Measurements from ENCODE around the gene SMARCC1.

Gene SMARCC1

DNA sequence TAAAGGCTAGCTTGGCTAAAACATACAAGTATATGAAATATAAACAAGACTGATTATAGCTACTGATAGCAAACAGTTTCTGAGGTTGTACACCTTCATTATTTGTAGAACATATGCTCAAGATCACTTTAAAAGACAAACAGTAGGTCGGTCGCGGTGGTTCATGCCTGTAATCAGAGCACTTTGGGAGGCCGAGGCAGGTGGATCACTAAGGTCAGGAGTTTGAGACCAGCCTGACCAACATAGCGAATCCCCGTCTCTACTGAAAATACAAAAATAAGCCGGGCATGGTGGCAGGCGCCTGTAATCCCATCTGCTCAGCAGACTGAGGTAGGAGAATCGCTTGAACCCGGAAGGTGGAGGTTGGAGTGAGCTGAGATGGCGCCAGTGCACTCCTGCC, 80.3 kb downstream of the SMARCC1 start:
- DNase-seq (ENCODE audit: low spot score), result no peak

DNA sequence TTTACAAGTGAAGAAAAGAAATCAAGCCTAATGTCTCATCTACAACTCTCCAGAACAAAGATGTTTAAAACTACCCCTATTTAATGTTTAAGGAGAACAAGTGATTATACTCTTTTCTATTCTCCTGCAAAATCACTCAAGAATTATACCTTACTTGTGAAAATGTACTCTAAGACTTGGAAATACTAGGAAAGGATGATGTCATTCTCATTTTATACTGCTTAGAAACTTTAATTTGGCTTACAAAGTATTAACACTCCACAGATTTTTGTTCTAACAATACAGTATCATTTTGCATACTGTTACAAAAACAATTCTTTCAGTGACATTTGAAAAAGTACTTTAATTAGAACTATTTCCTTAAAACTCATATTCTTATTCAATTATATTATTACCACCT, 89.5 kb downstream of the SMARCC1 start:
- DNase-seq (ENCODE audit: low spot score), result no peak

DNA sequence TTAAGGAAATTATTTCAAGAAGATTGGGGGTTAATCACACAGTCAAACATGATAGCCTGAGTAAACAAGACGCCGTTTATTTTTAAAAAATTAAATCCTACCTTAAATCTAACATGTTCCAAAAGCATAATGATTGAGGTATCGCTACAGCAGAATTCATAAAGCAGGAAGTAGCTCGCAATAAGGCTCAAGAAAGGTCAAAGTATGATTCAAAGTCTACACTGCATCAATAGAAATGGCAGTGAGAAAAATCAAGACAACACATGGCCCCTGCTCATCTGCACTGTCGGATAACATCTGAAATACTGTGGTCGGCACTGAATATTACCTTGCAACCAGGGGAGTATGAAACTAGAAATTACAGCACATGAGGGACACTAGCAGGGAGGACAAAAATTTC, 93.2 kb downstream of the SMARCC1 start:
- DNase-seq (ENCODE audit: low spot score), result no peak

DNA sequence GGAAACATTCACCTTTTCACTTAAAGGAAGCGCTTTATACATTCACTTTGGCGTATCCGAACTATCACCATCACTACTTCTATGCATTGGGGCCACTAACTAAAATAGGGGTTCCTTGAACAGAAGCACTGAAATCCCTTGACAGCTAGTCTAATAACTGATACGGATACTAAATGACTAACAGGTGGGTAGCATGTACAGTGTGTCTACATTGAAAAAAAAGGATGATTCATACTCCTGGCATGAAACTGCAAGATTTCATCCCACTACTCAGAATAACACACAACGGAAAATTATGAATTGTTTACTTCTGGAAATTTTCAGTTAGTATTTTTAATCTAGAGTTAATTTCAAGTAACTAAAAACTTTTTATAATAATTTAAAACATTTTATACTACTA, 96.7 kb downstream of the SMARCC1 start:
- DNase-seq (ENCODE audit: low spot score), result no peak

DNA sequence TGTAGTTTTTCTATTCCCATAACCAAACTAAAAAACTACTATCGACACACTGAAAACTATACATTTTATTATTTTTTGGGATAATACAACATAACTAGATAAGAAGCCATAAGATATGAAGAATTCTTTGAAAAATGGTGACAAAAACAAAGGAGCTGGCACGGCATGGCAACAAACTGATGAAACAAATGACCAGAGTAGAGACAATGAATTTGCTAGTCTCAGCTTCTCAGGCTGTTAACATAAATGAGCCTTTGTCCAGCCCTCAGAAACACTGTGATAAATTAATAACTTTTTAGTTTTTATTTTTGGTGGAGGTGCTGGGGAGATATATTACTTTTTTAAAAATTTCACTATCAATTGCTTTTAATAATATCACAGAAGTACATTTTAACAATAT, 100.7 kb downstream of the SMARCC1 start:
- no peak for DNase-seq (ENCODE audit: low spot score)

DNA sequence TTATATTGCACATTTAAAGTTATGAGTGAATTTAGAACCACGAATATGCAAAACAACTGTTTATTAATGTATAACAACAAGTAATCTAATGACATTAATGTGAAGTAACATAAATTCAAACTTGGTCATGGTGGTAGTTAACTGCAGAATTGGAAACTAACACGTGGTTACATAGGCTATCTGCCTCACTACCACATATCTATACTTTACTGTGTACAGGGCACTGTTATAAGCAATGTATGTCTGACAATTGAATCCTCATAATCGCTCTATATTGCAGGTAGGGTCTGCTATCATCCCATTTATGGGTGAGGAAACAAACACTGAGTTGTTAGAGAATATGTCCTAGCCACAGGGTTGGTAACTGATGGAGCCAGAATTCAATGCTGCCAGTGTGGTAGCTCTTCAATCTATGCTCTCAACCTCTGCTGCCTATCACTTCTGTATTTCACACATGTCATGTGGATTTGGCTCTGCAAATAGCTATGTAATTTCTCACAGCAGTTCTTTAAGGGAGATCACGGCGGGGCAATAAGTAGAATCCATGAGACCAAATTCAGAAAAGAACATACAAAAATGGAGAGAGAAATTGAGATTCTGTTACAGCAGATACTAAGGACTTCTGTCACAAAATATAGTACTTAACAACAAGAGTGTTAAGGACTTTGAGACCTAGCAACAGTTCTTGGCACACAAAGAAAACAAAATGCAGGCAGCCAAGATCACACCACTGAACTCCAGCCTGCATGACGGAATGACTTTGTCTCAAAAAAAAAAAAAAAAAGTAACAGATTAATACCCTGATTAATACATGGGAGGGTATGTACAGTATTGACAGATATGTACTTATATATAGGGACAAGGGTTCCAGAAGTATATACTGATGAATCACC, 103.0 kb downstream of the SMARCC1 start:
- DNase-seq (ENCODE audit: low spot score), result no peak

DNA sequence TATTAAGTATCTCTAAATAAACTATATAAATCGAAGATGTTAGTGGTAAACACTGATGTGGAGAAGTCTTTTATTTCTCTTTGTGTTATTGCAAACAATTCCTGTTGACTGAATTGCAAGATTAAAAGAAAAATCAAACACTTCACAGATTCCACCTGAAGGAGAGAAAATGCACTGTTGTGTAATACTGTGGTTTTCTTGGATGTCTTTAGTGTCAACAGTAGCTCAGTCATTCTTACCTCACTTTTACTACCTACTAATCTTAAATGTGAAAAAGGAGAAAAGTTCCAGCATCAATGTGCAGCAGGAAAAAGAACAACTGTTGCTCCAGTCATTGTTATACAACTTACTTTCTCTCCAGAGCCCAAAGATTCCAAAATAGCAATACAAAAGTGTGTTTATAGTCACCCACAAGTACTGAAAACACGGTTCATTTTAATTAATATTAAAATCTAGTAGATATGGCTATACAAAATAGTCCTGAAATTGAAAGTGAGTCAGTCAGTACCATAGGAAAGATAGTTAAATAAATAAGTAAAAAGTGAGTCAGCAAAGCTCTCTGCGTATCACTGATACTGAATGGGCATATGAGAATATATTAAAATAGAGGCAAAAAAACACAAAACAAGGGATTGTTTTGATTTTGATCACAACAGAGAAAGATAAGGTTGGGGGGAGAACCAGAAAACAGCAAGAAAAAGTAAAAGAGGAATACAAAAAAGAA, 112.5 kb downstream of the SMARCC1 start:
- DNase-seq (ENCODE audit: low spot score), result no peak

DNA sequence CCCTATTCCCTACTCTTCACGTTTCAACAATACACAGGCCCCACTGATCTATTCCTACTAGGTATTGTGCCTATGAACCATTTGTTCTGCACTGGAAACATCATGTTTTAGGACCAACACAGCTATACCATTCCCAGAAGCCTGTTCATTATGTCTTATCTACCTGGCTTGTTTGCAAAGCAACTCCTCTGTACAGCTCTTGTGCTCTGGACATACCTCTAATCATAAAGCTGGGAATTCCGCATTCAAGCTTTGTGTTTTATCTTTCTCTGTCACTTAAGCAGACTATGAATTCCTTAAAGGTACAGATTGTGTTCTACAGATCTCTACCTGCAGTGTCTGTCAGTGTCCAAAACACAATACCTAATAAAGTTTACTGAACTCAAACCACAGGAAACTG, 115.6 kb downstream of the SMARCC1 start:
- no peak for DNase-seq (ENCODE audit: low spot score)

DNA sequence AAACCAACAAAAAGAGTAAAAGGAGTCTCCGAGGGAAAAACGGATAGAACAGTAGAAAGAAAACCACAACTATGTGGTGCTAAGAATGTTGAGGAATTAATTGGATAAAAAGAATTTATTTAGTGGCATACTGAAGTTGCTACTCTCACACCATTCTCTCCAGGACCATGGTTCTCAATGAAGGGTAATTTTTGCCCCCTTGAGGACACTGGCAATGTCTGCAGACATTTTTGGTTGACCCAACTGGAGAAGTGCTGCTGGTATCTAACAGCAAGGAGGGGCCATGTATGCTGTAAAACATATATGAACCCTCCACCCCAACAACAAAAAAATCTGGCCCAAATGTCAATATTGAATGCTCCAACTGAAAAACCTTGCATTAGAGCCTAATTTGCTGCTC, 117.2 kb downstream of the SMARCC1 start:
- no peak for DNase-seq (ENCODE audit: low spot score)

DNA sequence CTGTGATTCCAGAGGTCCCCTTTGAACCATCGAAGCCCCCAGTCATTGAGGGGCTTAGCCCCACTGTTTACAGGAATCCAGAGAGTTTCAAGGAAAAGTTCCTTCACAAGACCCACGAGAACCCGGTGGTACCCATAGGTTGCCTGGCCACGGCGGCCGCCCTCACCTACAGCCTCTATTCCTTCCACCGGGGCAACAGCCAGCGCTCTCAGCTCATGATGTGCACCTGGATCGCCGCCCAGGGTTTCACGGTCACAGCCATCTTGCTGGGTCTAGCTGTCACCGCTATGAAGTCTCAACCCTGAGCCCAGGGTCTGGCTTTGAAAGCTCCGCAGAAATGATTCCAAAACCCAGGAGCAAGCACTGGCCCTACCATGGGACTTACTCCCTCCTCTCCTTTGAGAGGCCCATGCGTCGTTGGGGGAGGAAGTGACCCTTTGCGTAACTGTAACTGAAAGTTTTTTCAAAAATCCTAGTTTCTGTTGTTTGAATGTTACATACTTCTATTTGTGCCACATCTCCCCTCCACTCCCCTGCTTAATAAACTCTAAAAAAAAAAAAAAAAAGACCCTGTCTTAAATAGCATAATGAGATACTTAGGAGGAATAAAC, 118.0 kb downstream of the SMARCC1 start:
- no peak for DNase-seq (ENCODE audit: low spot score)

DNA sequence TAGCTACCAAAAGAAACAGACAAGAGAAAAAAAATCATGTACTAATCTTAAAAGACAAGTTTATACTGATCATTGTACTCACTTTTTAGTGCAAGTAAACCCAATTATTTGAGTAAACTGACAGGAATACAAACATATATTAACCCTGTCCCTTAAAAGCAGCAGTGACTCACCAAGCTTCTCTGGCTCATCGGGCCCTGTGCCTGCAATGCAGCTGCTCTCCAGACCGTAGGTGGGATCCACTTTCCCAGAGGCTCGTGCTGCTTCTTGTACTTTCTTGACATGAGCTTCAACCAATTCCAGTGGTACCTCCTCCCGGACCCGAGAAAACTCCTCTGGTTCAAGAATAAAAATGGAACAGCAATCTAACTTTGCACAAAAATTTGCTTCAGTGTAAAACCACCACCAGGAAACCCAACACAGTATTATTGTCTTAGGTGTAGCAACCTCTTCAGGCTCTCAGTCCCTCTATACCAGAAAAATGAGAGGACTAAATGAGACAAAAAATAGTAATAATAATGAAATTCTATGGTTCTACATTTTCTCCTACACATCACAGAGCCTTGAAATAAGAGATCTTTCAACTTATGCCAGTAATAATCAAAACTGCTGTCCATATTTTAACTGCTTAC, 120.5 kb downstream of the SMARCC1 start:
- no peak for DNase-seq (ENCODE audit: low spot score)

DNA sequence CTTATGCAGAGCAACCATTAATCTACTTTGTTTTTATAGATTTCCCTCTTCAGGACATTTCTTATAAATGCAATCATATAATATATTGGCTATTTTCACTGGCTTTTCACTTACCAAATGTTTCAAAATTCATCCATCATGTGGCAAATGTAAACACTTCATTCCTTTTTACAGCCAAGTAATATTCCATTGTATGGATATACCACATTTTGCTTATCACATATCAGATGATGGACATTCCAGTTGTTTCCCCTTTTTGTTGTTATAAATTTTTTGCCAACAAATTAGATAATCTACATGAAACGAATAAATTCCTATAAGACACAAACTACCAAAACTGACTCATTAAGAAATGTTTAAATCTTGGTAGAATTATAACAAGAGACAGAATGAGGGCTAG, 123.2 kb downstream of the SMARCC1 start:
- DNase-seq (ENCODE audit: low spot score), result no peak

DNA sequence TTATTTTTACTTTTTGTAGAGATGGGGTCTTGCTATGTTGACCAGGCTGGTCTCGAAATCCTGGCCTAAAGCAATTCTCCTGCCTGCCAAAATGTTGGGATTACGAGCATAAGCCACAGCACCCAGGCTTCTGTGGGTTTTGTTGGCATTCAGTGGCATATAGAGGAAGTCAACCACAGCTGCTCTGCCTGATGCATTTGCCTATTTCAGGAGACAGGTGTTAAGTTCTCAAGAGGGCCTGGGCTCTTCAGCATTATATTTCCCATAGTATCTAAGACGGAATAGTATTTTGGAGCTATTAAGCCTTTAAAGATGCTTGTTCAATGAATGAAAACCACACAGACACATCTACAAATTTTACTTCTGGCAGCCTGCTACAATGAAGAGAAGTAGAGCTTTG, 129.6 kb downstream of the SMARCC1 start:
- DNase-seq (ENCODE audit: low spot score), result no peak

DNA sequence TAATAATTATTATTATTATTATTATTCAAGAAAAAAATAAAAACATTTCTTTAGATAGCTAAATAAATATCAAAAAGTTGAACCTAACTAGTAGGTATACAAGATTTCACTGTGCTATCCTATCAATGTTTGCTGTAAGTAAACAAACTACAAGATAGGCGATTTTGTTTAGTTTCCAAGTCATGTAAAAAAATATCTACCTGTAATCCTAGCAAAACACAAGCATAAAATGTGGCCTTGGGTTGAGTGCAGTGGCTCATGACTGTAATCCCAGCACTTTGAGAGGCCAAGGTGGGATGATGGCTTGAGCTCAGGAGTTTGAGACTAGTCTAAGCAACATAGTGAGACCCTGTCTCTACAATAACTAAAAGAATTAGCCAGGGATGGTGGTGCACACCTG, 131.4 kb downstream of the SMARCC1 start:
- DNase-seq (ENCODE audit: low spot score), result no peak

DNA sequence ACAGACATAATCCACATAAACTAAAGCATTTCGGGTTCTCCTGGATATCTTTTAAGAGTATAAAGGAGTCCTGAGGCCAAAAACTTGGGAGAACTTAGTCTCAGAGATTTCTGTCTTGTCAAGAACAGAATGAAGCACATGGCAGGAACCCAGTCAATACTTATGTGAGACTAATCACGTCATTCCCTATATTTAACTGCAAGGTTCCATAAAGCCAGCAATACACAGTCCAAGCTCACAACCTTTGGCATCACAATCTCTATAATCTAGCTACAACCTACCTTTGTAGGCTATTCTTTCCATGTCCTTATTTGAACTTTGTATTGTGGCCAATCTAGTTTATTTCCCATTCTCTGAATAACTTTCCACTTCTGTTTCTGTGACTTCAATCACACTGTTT, 134.1 kb downstream of the SMARCC1 start:
- DNase-seq (ENCODE audit: low spot score), result no peak

DNA sequence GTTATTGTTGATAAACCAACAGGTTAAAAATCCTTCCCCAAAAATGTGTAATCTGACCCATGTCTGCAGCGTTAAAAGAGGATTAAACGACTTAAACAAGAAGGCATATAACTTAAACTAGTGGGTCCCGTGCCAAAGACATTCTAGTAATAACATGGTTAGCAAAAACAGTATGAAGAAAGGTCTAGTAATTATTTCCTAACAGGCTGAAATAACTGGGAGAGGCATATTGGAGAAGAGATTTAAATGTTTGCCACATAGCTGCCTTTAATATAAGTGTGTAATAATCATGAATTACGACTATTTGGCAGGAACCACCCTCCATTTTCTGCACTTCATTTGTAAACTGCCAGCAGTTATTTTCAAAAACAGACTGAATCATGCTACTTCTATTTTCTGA, 135.3 kb downstream of the SMARCC1 start:
- no peak for DNase-seq (ENCODE audit: low spot score)

DNA sequence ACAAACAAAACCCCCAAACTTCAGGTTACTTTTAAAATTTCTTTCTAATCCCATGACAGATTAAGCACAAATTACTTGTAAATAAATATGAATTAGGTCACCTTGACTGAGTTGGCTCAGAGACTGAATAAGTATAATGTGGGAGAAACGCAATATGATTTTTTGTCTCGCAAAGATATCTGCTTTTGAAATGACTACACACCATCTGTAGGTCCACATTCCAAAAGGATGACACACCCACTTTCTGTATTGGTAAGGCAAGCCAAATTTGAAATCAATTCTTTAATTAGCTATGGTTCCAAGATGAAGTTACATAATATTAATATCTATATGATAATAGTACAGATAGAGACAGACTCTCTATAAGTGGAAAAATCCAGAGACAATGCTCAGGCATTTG, 136.1 kb downstream of the SMARCC1 start:
- DNase-seq (ENCODE audit: low spot score), result no peak

DNA sequence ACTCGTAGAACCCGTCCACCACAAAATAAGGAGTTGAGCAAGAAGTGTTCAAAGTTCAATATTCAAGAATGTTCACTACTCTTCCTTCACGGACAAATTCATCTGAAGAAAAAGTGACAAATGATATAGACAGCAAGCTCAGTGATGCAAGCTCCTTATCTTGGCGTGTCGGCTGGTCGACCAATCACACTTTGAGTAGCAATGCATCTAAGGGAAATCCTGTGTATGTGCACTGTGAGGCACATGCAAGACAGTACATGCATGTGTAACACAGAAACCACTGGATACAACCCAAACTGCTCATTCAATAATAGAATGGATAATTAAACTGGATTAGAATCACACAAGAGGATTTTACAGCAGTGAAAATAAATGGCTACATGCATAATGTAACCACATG, 138.6 kb downstream of the SMARCC1 start:
- no peak for DNase-seq (ENCODE audit: low spot score)

DNA sequence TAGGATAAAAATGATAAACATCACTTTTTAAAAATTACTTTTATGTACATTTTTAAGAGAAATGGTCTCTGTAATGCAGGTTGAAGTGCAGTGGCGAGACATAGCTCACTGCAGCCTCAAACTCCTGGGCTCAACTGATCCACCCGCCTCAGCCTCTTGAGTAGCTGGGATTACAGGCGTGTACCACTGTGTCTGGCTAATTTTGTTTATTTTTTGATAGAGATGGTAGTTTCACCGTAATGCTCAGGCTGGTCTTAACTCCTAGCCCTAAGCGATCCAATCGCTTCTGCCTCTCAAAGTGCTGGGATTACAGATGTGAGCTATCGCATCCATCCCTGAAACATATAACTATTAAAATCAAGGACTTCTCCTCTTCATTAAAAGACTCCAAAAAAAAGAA, 140.0 kb downstream of the SMARCC1 start:
- DNase-seq (ENCODE audit: low spot score), result no peak

DNA sequence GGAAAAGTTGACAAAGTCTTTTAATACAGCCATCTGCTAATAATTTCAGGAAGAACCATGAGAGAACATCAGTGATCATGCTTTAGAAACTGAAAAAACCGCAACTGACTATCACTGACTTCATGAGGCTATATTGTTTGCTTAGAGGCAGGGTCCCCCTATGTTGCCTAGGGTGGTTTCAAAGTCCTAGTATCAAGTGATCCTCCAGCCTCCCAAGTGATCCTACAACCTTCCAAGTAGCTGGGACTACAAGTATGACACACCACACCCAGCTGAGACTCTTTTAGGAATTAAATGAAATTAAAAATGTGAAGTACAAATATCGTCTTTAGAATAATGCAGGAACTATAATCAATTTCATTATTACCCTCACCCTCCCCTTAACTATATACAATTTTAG, 144.8 kb downstream of the SMARCC1 start:
- no peak for DNase-seq (ENCODE audit: low spot score)

DNA sequence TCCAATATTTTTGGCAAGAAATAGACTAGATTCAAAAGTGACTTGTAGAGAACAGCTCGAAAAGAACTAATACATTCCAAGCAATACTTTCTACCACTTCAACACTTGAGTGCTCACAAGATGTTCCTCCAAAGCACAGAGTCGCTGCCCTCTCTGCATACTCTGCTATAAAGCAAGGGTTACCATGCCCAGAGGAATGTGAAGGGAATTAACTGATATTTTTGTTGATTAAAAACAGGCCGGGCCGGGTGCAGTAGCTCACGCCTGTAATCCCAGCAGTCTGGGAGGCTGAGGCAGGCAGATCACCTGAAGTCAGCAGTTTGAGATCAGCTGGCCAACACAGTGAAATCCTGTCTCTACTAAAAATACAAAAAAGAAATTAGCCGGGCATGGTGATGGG, 145.5 kb downstream of the SMARCC1 start:
- no peak for DNase-seq (ENCODE audit: low spot score)

DNA sequence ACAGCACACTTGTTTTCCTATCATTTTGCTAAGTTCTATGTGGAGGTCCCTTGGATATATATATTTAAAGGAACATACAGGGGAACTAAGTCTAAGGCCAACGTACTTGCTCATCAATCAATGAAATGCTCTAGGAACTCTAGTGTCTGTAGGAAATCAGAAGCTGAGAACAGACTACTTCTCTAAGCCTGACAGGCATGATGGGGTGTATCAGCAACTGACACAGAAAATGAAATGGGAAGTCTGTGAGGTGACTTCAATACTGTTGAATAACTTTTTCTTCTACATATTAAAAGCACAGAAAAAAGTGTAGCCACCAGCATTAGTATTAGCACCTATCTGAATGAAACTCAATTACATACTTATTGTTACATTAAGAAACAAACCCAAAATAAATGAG, 146.2 kb downstream of the SMARCC1 start:
- no peak for DNase-seq (ENCODE audit: low spot score)

DNA sequence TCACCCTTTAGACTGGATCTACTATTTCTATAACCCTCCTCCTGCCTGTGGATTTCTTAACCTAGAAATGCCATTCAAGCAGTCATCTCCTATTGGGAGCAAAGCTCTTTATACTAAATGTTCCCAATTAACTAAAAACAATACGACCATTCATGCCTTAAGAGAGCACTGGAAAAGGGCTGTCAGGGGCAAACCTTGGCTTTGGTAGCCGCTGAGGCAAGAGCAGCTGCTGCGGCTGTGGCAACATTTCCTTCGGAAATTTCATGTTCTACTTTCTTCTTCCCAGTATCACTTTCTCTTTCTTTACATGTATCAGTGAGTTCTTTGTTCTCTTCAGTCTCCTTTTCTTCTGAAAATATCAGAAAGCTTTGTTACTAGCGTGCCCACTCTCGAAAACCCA, 146.7 kb downstream of the SMARCC1 start:
- DNase-seq (ENCODE audit: low spot score), result no peak
